Measurements from ENCODE around the gene AQP2. TPM values are rescaled to one million over a fixed set of nuclear protein-coding genes. Genes with fewer than 3 reads are reported as not detected.

The AQP2 gene
- total RNA-seq, 1 donor, result not detected

GRCh38 chr12:49963976-49964815 lies 13.7 kb downstream of the AQP2 start:
- no peak overlapping the region for H3K4me3 ChIP-seq (ENCODE audit: low read depth, low read length)
- TF ChIP-seq CTCF (IDR thresholded peaks at IDR 0.05; ENCODE audit: insufficient read depth, low read depth, low read length), result no peak
- DNase-seq (ENCODE audit: low read depth), result no peak

GRCh38 chr12:49964849-49965624 lies 14.5 kb downstream of the AQP2 start:
- TF ChIP-seq CTCF (IDR thresholded peaks at IDR 0.05; ENCODE audit: insufficient read depth, low read depth, low read length), result no peak
- no peak for DNase-seq (ENCODE audit: low read depth)
- H3K4me3 ChIP-seq (ENCODE audit: low read depth, low read length), result no peak overlapping the region

GRCh38 chr12:49965836-49966235 lies 15.3 kb downstream of the AQP2 start:
- no peak for TF ChIP-seq CTCF (IDR thresholded peaks at IDR 0.05; ENCODE audit: insufficient read depth, low read depth, low read length)
- no peak for DNase-seq (ENCODE audit: low read depth)
- no peak overlapping the region for H3K4me3 ChIP-seq (ENCODE audit: low read depth, low read length)

GRCh38 chr12:49966511-49967041 lies 16.0 kb downstream of the AQP2 start:
- H3K4me3 ChIP-seq (ENCODE audit: low read depth, low read length), result no peak overlapping the region
- no peak for DNase-seq (ENCODE audit: low read depth)
- no peak for TF ChIP-seq CTCF (IDR thresholded peaks at IDR 0.05; ENCODE audit: insufficient read depth, low read depth, low read length)

- peak; percentile 86 for DNase-seq (ENCODE audit: low read depth)
- peak; percentile 80 for TF ChIP-seq CTCF (IDR thresholded peaks at IDR 0.05; ENCODE audit: insufficient read depth, low read depth, low read length)
- H3K4me3 ChIP-seq (ENCODE audit: low read depth, low read length), result peak overlapping the region; percentile 53
These were observed 16.7 kb downstream of the AQP2 start for GRCh38 chr12:49967042-49967776.

- no peak for DNase-seq (ENCODE audit: low read depth)
- H3K4me3 ChIP-seq (ENCODE audit: low read depth, low read length), result peak overlapping the region; percentile 53
- TF ChIP-seq CTCF (IDR thresholded peaks at IDR 0.05; ENCODE audit: insufficient read depth, low read depth, low read length), result no peak
These were observed 17.3 kb downstream of the AQP2 start for GRCh38 chr12:49967777-49968250.
